Measurements from ENCODE around the gene SHROOM4.

GRCh38 chrX:50853399-50853798 is 39.4 kb upstream of the SHROOM4 start:
- TF ChIP-seq CTCF (IDR thresholded peaks at IDR 0.05; ENCODE audit: borderline replicate concordance, extremely low read depth, low read length, poor library complexity, severe bottlenecking), result no peak
- TF ChIP-seq EZH2 (IDR thresholded peaks at IDR 0.05; ENCODE audit: borderline replicate concordance, low read depth, low read length, severe bottlenecking), result no peak

All from DND-41 (cell line).